HG03060 (cell line): ENCODE measurements around the gene DNAAF2.
"Not testable (repeated sequence)": the region's sequence is repeated elsewhere in the genome, so short reads cannot be mapped to it uniquely, and the experiment has no call there.

Source experiments
- ATAC-seq: cut with Tn5 transposase; IDR thresholded peaks from one replicate; pipeline ENCODE4 v1.9.1; 2021; ENCODE audit warnings: low read depth, moderate number of reproducible peaks; ENCODE audit not compliant: unreplicated experiment

DNAAF2 gene

DNA sequence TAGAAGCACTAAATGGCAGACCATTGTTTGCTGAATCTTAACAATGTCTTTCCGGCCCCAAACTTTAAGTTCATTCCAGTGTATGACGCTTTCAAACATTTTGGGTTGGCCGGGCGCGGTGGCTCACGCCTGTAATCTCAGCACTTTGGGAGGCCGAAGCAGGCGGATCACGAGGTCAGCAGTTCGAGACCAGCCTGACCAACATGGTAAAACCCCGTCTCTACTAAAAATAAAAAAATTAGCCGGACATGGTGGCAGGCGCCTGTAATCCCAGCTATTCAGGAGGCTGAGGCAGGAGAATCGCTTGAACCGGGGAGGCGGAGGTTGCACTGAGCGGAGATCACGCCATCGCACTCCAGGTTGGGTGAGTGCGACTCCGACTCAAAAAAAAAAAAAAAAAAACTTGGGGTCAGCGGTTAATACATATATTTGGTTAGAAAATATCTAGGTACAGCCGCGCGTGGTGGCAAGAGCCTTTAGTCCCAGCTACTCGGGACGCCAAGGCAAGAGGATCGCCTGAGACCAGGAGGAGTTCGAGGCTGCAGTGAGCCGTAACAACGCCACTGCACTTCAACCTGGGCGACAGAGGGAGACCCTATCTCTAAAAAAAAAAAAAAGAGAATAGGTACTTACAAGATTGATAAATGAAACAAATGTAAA, 49.9 kb downstream of the DNAAF2 start:
- ATAC-seq: not testable (repeated sequence)

DNA sequence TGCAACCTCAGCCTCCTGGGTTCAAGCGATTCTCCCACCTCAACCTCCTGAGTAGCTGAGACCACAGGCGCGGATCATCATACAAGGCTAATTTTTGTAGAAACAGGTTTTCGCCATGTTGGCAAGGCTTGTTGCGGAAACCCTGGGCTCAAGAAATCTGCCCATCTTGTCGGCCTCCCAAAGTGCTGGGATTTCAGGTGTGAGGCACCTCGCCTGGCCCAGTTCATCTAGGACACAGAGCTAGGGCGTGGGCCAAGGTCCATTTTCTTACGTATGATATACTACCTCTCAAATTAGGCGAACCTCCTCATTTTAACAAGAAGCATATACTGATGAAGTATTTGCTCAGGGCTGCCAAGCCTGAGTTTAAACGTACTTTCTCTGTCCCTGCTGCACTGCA, 51.0 kb downstream of the DNAAF2 start:
- no peak for ATAC-seq

DNA sequence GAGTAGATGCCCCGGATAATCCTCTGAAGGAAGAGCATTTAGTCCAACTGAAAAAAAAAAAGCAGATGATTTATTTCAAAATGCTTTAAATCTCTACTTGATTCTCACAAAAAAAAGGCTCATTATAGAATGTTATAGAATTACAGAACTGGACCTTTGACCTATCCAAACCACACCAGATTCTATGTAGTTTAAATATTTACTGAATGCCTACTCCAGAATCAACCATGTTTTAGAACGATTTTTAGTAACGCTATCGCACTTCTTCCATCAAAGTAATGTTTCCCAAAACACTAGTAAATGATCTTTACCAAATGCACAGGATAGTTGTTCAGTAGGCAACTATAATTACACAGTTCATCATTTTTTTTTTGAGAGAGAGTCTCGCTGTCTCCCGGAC, 51.4 kb downstream of the DNAAF2 start:
- ATAC-seq: no peak

DNA sequence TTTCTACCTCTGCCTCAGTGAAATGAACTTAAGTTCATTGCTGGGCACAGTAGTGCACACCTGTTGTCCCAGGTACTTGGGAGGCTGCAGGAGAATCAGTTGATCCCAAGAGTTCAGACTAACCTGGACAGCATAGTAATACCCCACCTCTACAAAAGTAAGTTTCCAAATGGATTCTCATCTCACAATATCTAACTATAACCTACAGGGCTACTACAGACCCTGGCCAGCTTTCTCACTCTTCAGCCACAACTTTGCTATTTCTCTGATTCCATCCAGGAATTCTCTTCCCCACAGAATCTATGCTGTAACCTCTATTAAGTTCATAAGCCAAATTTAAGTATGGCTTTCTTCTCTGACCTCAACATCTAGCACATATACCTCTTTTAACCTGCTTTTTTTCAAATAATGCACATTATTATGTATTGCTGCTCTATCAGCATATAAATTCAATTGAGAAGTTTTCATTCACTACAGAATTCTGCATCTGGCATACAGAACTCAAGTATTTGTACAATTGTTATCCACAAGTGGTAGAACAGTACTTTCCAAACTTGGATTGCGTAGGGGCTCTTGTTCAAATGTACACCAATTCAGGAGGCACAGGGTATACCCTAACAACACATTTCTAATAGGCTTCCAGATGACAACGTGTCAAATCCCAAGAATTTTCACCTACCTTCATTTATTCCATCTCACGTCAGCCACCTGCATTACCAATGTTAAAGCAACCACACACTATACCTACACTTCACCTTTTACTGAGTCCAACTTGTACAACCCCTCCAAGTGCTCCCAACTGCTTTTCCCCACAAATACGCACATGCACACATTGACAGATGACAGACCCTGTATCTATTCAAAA, 52.7 kb downstream of the DNAAF2 start:
- ATAC-seq: no peak

DNA sequence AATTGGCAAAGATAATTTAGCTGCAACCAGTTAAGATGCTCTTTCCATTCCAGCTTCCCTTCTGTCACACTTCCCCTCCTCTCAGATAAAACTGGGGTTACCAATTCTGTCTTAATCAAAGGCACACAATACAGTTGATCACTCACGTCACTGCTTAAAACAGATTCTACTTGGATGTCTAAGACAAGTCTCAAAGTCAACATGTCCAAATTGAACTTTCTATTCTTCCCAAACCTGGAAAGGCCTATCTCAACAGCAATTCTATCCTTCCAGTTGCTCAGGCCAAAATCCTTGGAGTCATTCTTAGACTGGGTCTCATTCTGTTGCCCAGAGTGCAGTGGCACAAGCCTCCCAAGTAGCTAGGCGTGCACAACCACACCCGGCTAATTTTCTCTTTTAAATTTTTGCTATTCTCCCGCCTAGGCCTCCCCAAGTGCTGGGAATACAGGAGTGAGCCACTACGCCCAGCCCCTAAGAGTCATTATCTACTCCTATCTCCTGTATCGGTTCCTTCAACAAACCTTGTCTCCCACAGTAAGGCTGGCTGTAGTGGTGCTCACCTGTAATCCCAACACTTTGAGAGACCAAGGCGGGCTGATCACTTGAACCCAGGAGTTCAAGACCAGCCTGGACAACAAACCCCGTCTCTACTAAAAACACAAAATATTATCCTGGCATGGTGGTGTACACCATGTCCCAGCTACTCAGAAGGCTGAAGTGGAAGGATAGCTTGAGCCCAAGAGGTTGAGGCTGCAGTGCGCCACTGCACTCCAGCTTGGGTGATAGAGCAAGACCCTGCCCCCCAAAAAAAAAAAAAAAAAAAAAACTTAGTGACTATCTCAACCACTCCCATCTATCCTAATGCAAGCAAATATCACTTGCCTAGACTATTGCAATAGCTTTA, 53.6 kb downstream of the DNAAF2 start:
- ATAC-seq: no peak

DNA sequence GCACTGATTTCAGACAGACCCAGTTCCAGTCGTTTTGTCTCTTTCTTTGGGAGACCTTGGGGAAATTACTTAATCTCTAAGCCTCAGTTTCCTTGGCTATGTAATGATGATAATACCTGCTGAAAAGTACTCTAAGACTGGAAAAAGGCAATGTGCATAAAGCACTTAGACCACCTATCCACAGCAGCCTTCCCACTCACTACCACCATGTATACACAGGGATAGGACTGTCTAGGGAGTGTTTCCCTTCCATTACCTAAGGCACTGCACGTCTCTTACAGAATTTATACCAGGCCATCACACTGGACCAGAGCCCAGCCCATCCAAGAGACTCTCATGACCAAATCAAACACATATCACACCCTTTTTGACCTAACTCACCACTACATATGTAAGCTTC, 55.2 kb downstream of the DNAAF2 start:
- no peak for ATAC-seq

DNA sequence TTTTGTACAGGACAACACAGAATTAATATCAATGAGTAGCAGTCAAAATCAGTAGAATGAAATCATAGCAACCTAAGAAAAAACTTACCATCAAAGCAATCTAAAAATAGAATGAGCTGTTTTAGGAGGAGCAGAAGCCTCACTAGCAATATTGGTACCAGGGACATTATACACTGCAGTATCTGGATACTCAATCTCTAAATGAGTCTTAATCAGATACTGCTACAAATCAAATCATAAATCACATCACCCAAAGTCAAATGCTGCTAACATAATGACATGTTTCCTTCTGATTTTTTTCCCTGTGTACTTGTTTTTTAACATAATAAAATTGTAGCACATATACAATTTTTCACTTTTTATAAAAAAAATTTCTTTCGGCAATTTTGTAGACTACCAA, 56.9 kb downstream of the DNAAF2 start:
- no peak for ATAC-seq
